MM.1S (cell line): ENCODE measurements around the gene AGPS.

Source experiments
- DNase-seq: peaks from one replicate; pipeline ENCODE4 v3.0.0-alpha.2; 2015
- H2AFZ ChIP-seq: fragments of 300-600 bp; sonication (generic); 2 replicates; pipeline ENCODE4 v1.6.0; 2016; ENCODE audit warnings: antibody characterized with exemption, low read length
- H3F3A ChIP-seq: fragments of 300-600 bp; sonication (generic); 2 replicates; pipeline ENCODE4 v1.6.1; 2016; ENCODE audit warnings: mild to moderate bottlenecking, antibody characterized with exemption, low read length, moderate library complexity, mixed read lengths; ENCODE audit not compliant: insufficient read depth
- H3K27ac ChIP-seq: fragments of 300-600 bp; sonication (generic); 2 replicates; pipeline ENCODE4 v1.5.1; 2016; ENCODE audit warnings: mild to moderate bottlenecking, low read length
- H3K27me3 ChIP-seq: fragments of 300-600 bp; sonication (generic); replicated peaks from 2 replicates; pipeline ENCODE4 v1.6.0; 2016; ENCODE audit warnings: low read length; ENCODE audit not compliant: insufficient read depth
- H3K36me3 ChIP-seq: fragments of 300-600 bp; sonication (generic); replicated peaks from 2 replicates; pipeline ENCODE4 v1.6.1; 2016; ENCODE audit warnings: mild to moderate bottlenecking, low read length, mixed read lengths; ENCODE audit not compliant: insufficient read depth
- H3K4me1 ChIP-seq: fragments of 300-600 bp; sonication (generic); 2 replicates; pipeline ENCODE4 v1.6.1; 2016; ENCODE audit warnings: low read length, mixed read lengths
- H3K4me2 ChIP-seq: fragments of 300-600 bp; sonication (generic); 2 replicates; pipeline ENCODE4 v1.6.0; 2016; ENCODE audit warnings: low read depth, low read length
- H3K4me3 ChIP-seq: fragments of 300-600 bp; sonication (generic); 2 replicates; pipeline ENCODE4 v1.5.1; 2016; ENCODE audit warnings: low read length, mixed read lengths
- H3K79me2 ChIP-seq: fragments of 300-600 bp; sonication (generic); 2 replicates; pipeline ENCODE4 v1.6.1; 2016; ENCODE audit warnings: mixed run types, low read length, mixed read lengths
- H3K9ac ChIP-seq: fragments of 300-600 bp; sonication (generic); 2 replicates; pipeline ENCODE4 v1.6.1; 2016; ENCODE audit warnings: low read length, mixed read lengths
- H3K9me2 ChIP-seq: fragments of 300-600 bp; sonication (generic); replicated peaks from 2 replicates; pipeline ENCODE4 v1.6.1; 2016; ENCODE audit warnings: mild to moderate bottlenecking, low read length, mixed read lengths; ENCODE audit not compliant: insufficient read depth
- H3K9me3 ChIP-seq: fragments of 300-600 bp; sonication (generic); replicated peaks from 2 replicates; pipeline ENCODE4 v1.6.1; 2016; ENCODE audit warnings: mild to moderate bottlenecking, low read length, mixed read lengths; ENCODE audit not compliant: insufficient read depth
- H4K20me1 ChIP-seq: fragments of 300-600 bp; sonication (generic); 2 replicates; pipeline ENCODE4 v1.6.1; 2016; ENCODE audit warnings: mild to moderate bottlenecking, low read length, moderate library complexity, mixed read lengths; ENCODE audit not compliant: insufficient read depth
- EZH2 ChIP-seq: fragments of 300-600 bp; sonication (generic); optimal IDR thresholded peaks from 2 replicates; pipeline ENCODE3; 2017; ENCODE audit warnings: low read depth, mild to moderate bottlenecking, antibody characterized with exemption, low read length, mixed read lengths
- EZH2phosphoT487 ChIP-seq: fragments of 300-600 bp; sonication (generic); IDR thresholded peaks from 2 replicates; pipeline ENCODE4 v1.6.1; 2018; ENCODE audit warnings: antibody characterized with exemption, low read length
- TF ChIP-seq, protein P1 (sequence below): fragments of 300-600 bp; sonication (generic); IDR thresholded peaks from 2 replicates; pipeline ENCODE4 v1.5.1; 2016; ENCODE audit warnings: antibody characterized with exemption, low read length, mixed read lengths

Gene AGPS

DNA sequence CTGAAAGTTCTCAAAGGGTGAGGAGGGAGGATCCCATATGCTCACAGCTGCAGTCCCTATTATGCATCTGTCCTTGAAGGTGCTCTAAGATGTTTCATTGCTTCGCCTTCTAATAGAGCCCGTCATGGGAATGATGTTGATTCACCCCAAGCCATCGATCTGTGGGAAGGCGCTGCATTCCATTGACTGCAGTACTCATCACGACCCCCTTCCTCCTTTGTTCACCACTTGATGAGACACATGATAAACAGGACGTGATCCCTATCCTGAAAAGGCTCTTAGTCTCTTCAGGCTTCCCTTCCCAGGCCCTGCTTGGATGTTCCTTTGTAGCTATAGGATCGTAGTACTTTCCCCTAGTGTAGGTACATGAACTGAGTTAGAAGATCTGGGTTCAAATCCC, 181.8 kb downstream of the AGPS start:
- no peaks in the 10 kb centered on the region for H3K27me3 ChIP-seq
- no peak overlapping the region for H3K4me3 ChIP-seq
- H3K9ac ChIP-seq = no peak overlapping the region
- H3K36me3 ChIP-seq = no peaks in the 10 kb centered on the region
- no peaks in the 10 kb centered on the region for H3K9me2 ChIP-seq
- TF ChIP-seq, protein P1, sequence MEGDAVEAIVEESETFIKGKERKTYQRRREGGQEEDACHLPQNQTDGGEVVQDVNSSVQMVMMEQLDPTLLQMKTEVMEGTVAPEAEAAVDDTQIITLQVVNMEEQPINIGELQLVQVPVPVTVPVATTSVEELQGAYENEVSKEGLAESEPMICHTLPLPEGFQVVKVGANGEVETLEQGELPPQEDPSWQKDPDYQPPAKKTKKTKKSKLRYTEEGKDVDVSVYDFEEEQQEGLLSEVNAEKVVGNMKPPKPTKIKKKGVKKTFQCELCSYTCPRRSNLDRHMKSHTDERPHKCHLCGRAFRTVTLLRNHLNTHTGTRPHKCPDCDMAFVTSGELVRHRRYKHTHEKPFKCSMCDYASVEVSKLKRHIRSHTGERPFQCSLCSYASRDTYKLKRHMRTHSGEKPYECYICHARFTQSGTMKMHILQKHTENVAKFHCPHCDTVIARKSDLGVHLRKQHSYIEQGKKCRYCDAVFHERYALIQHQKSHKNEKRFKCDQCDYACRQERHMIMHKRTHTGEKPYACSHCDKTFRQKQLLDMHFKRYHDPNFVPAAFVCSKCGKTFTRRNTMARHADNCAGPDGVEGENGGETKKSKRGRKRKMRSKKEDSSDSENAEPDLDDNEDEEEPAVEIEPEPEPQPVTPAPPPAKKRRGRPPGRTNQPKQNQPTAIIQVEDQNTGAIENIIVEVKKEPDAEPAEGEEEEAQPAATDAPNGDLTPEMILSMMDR = no peak
- no peak for TF ChIP-seq EZH2phosphoT487
- no peak for TF ChIP-seq EZH2
- no peaks in the 10 kb centered on the region for H4K20me1 ChIP-seq
- no peaks in the 10 kb centered on the region for H3K79me2 ChIP-seq
- H3K9me3 ChIP-seq = no peaks in the 10 kb centered on the region
- no peak overlapping the region for H3K27ac ChIP-seq
- no peaks in the 10 kb centered on the region for H3F3A ChIP-seq
- no peak overlapping the region for H2AFZ ChIP-seq
- H3K4me1 ChIP-seq = no peaks in the 10 kb centered on the region
- no peak overlapping the region for H3K4me2 ChIP-seq
- DNase-seq = no peak

DNA sequence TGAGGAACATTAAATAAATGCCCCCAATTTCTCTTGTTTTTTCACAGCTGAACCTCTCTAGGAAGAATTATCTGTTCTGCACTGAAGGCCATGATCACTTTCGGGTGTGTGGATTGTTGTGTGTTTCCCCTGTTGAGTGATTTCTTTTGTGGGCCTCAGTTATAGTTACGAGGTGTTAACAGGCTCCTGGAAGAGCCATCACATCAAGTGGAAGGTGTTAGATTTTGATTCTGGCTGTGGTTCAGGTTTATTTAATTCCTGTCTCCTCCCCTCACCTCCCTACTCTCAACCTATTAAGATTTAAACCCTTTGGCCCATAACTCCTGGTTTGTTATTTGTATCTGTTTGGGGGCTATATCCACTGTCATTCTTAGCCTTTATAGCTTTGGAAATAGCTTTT, 182.8 kb downstream of the AGPS start:
- no peak overlapping the region for H3K27ac ChIP-seq
- no peak overlapping the region for H3K4me3 ChIP-seq
- TF ChIP-seq, protein P1 = no peak
- TF ChIP-seq EZH2phosphoT487 = no peak
- no peak for TF ChIP-seq EZH2
- no peak for DNase-seq
- H3K9me3 ChIP-seq = no peaks in the 10 kb centered on the region
- H3F3A ChIP-seq = no peaks in the 10 kb centered on the region
- H3K36me3 ChIP-seq = no peaks in the 10 kb centered on the region
- no peak overlapping the region for H3K9ac ChIP-seq
- no peaks in the 10 kb centered on the region for H3K27me3 ChIP-seq
- no peaks in the 10 kb centered on the region for H3K4me1 ChIP-seq
- no peaks in the 10 kb centered on the region for H4K20me1 ChIP-seq
- H3K9me2 ChIP-seq = no peaks in the 10 kb centered on the region
- no peak overlapping the region for H2AFZ ChIP-seq
- H3K79me2 ChIP-seq = no peaks in the 10 kb centered on the region
- H3K4me2 ChIP-seq = no peak overlapping the region

DNA sequence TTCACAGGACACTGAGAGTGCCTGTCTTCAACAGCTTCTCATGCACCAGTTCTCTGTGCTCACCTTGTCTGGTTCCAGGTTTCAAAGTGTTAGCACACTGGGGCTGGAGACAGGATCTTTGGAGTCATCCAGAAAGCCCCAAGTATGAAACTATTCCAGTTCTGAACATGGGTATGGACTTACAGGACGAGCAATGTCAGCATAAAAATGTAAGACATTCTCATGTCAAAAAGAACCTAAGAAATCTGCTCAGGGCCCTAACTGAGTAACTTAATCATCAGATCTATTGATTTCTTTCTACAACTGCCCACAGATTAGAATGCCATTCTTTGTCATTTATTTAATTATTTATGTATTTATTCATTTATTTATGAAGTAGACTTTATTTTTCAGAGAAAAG, 184.5 kb downstream of the AGPS start:
- no peaks in the 10 kb centered on the region for H3K36me3 ChIP-seq
- no peak overlapping the region for H3K4me2 ChIP-seq
- TF ChIP-seq EZH2 (no peak), EZH2phosphoT487 (no peak)
- TF ChIP-seq, protein P1 = no peak
- H3F3A ChIP-seq = no peaks in the 10 kb centered on the region
- no peaks in the 10 kb centered on the region for H3K9me3 ChIP-seq
- no peak overlapping the region for H3K9ac ChIP-seq
- H3K27me3 ChIP-seq = no peaks in the 10 kb centered on the region
- no peak overlapping the region for H2AFZ ChIP-seq
- H4K20me1 ChIP-seq = no peaks in the 10 kb centered on the region
- no peak for DNase-seq
- H3K4me1 ChIP-seq = no peaks in the 10 kb centered on the region
- no peaks in the 10 kb centered on the region for H3K9me2 ChIP-seq
- H3K4me3 ChIP-seq = no peak overlapping the region
- no peaks in the 10 kb centered on the region for H3K79me2 ChIP-seq
- no peak overlapping the region for H3K27ac ChIP-seq
